Limb (tissue), 2 donors: Measurements from ENCODE around the gene OTOF.

ENCODE experiments used
- DNase-seq, 2 donors: peaks; one replicate each; pipeline ENCODE4 v3.0.0-alpha.2; 2016; ENCODE audit errors: extremely low spot score in 2 of 2

The OTOF gene

DNA sequence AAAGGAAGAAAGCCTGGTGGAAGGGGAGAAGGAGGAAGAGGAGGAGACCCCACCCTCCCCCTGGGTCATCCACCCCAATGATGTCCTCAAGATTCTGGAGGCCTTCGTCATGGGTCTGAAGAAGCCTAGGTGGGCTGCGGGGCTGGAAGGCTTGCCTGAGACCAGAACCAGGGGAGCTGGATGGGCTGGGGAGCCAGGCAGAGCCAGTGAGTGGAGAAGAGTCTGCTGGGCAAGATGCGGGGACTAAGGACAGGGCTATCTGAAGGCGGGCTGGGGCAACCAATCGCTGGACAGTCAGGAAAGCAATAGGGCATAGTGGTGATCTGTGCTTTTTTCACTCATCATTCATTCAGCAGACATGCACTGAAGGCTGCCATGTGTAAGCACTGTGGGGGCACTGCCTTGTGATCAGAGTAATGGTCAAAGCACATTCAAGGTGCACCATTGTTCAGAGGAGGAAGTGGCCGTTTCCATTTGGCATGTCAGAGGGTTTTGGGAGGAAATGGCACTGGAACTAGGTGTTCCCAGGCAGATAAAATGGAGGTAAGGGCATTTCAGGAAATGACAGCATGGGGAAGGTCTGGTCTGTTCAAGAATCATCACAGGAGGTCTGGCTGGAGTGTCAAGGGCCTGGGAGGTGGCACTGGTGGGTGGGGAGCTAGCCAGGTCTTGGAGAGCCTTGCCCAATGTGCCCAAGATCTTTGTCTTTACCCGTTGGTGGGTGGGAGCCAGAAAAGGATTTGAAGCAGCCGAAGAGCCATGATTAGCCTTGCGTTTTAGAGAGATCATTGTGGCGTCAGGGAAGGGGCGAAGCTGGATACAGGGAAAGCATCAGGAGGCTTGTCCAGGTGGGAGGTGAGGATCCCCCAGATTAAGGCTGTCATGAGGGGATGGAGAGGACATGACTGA, 24.2 kb downstream of the OTOF start:
- DNase-seq = no peak

DNA sequence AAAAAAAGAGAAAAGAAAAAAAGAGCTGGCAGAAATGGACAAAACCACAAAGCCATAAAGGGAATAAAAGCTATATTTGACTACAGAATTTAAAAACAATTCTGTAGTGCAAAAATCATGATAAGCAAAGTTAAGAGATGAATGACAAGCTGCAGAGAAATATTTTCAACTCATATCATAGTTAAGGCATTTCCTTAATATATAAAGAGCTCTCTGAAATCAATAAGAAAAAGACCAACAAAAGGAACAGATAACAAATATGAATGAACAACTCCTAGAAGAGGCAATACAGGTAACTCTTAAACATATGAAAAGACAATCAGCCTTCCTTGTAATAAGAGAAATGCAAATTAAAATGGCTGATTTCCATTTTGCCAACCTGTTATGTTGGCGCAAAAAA, 26.2 kb downstream of the OTOF start:
- DNase-seq = no peak

DNA sequence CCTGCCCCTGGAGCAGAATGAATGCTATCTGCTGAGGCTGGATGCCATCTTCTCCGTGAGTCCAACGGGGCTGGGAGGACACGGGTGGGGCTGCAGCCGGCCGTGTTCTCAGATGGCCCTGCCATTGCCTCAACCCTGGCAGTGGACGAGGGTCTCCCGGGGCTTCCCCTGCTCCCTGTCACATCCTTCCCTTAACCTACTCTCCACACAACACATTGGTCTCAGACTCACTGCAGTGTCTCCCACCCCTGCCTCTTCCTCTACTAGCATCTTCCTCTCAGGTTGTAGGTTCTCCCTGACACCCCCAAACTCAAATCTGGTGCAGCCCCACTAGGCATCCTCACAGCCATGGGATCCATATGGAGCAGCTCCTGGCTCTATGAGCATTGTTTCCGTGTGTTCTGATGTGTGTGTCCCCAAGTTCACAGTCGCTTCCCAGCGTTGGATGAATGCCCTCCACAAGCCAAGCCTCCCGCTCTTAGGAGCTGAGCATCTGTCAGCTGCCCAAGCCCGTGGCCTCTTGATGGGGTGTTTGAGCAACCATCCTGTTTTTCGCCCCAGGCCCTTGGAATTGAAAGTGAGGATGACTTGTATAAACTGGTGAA, 27.8 kb downstream of the OTOF start:
- DNase-seq = no peak

DNA sequence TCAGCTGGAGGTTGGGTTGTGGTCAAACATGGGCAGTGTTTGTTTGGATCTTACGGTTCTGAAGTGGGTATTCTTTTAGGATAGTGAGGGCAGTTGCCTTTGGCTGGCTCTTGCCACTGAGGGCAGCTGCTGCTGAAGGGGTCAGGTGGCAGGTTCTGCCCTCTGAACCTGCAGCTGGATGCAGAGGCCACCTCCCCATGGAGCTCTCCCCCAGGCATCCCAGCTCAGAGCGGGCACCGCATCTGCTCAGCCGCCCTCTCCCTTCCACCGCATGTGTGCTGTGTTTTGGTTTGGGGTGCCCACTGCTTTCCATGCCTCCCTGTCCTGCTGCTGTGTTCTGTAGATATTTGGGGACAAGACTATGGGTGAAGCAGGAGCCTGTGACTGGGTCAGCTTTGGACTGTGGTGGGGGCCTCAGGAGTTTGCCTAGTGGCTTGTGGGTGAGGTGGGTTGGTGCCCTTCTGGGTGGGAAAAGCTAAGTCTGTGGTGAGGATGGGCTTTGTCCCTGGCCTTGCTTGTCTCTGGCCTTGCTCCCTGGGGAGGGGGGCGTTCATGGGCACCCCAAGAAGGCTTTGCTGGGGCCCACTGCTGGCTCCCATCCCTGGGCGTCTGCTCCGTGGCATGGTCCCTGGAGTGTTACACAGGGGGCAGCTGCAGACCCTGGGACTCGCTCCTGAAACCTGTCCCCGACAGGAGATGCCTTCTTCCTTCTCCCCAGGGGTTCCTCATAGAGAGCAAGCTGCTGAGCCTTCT, 28.5 kb downstream of the OTOF start:
- no peak for DNase-seq

DNA sequence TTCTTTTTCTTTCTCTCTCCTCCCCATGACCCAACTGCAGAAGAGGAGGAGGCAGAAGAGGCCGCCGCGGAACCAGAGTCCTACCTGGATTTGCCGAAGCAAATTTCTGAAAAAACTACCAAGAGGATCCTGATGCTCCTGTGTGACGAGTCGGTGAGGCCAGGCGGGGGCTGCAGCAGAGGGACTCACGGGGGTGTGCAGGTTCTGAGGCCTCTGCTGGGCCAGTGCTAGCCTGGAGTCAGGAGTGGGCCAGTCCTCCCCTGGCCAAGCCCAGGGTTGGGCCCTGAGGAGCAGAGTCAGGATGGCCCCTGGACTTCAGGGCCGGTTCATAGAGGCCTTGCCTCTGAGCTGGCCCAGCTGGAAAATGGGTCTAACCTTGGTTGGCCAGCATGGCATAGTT, 29.3 kb downstream of the OTOF start:
- DNase-seq = no peak

DNA sequence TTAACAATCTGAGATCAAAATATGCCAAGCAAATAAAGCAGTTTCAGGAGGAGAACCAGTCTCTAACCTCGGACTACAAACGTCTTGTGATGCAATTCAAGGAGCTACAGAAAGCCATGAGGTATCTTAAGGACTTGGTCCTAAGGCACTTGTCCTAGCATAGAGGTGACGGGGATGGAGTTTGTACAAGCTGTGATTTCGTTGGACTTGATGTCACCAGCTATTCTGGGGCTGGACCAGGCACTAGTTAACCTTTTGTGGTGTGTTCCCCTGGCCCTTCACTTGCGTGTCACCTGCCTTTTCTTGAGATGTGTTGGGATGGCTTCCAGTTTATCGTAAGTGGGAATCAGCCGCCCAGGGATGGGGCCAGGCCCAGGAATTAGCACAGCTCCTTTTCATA, 33.7 kb downstream of the OTOF start:
- DNase-seq = no peak

DNA sequence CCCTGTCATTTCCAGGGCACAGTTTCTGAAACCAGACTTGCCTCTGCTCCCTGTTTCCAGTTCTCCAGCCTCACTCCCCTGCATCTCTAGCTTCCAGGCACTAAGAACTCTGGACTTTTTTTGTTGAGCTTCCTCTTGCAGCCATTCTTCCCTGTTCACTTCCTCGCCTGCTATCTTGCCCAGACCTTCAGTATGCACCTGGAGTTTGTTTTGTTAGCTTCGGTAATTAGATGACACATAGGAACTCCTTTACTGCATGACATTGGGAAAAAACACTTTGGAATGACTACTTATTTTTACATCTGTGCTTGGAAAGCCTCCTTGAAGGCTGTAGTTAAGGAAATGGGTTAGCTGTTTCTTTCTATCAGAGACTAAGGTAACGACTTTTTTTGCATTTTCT, 35.2 kb downstream of the OTOF start:
- no peak for DNase-seq

DNA sequence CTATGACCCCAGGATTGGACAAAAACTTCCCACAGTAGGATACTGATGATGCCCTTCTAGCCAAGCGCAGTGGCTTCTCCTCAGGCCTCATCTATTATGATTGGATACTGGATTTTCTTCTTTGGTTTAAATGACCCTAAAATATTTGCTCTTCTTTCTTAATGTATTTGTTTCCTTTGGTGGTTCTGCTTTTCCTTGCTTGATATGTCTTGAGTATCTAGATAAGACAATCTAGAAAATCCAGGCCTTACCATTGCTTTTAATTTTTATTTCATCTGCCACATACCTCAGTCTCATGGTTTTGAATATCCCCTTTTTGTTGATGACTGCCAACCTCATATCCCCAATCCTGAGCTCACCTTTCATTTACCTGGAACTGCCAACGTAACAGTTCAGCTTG, 35.6 kb downstream of the OTOF start:
- DNase-seq = no peak

DNA sequence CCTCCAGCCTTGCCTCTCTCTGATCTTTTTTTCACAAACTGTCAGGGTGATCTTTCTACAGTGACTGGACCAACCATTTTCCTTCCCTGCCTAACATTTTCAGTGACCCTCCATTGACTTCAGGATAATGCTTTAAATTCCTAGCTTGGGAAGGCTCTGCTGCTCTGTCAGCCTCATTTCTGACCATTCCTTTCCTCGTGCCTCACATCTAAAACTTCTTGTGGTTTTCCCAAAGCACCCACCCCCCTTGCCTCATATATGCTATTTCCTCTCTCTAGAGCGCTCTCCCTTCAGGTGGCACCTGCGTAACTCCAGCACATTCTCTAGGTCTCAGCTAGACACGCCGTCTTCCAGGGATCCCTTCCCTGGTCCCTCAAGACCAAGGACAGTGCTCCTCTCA, 39.0 kb downstream of the OTOF start:
- DNase-seq = no peak

DNA sequence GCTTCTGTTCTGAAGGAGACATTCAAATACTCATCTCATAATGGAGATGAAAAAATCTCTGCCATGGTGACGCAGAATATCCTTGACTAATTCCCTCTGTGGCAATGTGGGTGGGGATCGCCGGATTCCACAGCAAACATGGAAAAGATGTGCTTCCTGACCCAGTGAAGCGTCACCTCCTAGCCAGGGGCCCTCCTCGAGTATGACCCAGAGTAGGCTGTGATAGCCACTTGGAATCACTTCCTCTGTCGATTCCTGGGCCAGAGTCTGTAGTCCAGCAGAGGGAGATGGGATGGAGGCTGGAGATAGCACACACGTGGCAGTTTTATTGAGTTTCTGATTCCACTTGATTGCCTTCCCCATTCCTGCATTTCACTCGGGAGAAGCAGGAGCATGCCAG, 39.4 kb downstream of the OTOF start:
- DNase-seq = no peak

DNA sequence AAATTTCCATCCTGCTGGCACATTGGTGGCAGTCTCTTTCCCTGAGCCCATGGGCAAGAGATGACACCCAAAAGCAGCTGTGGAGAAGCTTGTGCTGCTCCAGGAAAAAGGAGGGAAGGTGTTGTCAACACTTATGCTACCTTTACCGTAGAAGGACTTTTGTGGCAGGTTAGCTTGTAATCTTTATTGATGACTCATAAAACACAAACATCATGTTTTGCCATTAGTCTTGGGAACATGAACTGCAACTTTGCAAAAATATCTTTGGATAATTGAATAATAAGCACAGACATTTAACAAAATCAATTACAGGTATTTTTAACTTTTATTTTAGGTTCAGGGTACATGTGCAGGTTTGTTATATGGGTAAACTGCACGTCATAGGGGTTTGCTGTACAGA, 42.8 kb downstream of the OTOF start:
- DNase-seq = no peak

DNA sequence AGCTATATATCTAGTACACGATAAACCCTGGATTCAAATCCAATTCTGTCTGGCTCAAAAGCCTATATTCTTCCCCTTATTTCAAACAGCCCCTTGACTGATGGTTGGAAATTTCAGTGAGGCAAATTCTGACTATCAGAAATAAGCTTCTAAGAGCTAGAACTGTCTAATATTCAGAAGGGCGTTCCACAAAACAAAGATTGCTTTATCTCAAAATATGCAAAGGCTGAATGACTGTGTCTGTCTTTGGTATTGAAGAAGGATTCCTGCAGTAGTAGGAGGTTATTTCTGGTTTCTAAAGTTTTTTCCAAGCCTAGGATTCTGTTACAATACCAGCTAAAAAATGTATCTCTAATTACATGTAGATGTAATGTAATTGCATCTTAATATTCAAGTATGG, 45.1 kb downstream of the OTOF start:
- DNase-seq = no peak

DNA sequence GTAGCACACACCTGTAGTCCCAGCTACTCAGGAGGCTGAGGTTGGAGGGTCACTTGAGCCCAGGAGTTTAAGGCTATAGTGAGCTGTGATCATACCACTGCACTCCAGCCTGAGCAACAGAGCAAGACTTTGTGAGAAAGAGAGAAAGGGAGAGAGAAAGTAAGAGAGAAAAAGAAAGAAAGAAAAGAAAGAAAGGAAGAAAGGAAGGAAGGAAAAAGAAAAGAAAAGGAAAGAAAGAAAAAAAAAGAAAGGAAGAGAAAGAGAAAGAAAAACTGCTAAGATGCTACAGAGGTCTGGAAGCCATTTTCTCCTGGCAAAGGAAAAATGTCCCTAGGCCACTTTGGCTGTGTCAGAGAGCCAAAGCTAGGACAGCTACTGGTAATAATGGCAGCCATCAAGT, 45.6 kb downstream of the OTOF start:
- DNase-seq = no peak

DNA sequence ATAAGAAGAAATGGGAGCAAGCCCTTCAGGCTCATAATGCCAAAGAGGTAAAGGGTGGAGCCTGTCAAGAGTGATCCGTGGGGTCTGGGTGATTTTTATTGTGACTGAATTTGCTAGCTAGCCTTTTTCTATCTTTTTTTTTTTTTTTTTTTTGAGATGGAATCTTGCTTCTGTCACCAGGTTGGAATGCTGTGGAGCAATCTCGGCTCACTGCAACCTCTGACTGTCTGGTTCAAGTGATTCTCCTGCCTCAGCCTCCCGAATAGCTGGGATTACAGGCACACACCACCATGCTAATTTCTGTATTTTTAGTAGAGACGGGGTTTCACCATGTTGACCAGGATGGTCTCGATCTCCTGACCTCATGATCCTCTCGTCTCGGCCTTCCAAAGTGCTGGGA, 47.1 kb downstream of the OTOF start:
- DNase-seq = no peak

DNA sequence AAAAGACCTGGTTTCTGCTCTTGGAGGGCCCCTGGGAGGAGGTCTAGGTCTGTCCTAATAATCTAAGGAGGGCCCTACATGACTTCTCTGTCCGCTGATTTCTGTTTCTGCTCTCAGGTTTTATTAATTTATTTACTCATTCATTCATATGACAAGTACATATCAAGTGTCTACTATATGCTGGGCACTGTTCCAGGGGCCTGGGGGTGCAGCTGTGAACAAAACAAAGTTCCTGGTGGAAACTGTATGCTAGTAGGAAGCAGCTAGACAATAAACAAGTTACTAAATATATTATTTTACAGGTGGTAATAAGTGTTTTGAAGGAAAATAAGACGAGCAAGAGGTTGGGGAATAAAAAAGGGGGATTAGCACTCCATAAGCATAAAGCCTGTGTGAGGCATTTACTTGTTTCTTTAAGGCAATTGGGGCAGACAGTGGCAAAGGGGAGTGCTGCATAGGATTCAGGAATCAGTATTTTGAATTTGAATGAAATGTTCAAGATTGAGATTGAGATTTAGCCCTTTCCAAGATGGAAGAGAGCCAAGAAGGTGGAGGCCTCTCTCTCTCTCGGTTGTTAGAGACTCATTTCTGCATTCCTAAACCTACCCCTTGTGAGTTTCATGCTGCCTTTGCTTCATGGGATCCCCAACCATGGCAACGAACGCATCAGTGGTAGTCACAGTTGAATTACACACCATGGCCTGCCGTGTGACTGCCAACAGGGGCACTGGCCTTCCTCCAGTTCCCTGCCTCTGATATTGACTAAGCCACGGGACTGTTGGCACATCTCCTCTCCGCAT, 47.9 kb downstream of the OTOF start:
- peak in 1 of 2 donors; percentile 51 for DNase-seq

DNA sequence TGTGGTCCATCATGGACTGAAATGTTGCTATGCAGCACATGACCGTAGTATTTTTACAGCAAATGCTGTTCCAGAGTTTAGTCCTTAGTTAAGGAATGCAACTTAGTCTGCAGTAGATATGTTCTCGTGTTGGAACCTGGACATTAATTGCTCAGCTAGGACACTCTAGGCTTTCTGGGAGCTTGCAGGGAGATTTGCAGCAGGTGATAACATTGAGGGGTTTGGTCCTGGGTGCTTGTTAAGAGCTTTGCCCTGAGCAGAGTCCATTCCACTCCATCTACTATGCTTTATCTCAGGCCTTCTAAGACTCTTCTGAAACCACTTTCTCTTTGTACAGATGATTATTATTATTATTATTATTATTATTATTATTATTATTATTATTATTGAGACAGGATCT, 49.1 kb downstream of the OTOF start:
- no peak for DNase-seq

DNA sequence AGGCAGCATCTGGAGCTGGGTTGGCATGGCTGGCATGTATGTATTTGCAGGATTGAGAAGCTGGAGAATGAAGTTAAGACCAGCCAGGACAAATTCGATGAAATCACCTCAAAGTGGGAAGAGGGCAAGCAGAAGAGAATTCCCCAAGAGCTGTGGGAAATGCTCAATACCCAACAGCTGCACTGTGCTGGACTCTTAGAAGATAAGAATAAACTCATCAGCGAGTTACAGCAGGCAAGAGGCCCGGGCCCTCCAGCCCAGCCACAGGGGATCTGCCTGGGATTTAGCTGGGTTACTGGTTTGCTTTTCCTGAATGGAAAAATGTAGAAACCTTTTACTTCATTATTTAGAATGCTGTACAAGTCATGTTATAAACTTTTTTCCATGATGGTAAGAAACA, 53.7 kb downstream of the OTOF start:
- no peak for DNase-seq

DNA sequence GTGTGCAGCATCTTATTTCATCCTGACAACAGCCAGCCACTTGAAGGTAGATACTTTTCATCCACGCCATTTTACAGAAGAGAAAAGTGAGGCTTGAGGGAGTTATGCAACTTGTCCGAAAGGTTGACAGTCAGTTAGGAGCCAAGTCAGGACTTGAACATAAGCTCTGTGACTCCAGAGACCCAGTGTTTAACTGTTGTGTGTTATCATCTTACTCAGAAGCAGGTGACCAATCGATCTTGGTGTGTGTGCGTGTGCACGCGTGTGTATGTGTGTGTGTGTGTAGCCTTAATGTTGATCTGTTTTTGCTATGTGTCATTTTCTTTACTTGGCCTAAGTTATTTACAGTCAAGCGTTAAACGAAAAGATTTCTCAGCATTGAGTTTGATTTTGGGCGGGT, 54.2 kb downstream of the OTOF start:
- no peak for DNase-seq

DNA sequence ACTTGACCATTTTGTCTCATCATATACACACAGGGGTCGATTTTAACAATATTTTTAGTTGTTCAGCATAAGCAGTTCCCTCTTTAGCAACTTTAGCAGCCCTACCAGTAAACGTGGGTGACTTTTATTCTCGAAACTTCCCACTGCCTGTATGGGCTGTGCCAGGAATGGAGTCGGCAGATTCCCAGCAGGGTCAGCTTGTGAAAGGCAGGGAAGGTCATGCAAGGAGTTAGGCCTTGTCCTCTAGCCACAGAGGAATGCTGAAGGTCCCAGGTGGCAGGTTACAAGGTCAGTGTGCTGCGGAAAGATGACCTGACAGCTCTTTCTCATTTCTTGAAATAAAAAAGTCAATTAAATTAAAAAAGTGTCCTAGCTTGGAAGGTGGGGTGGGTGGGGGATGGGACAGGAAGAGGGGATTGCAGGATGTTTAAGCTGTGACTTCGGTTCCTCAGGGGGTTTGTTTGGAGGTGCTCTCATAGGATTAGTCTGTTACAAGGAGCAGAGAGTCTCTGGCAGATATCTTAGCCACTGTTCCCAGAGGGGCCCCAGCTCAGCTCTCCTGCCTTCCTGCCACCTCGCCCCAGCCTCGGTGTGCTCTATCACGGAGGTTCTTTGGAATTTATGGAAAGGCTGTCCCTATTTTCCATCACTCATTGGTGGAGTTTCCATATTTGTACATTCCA, 54.8 kb downstream of the OTOF start:
- no peak for DNase-seq

DNA sequence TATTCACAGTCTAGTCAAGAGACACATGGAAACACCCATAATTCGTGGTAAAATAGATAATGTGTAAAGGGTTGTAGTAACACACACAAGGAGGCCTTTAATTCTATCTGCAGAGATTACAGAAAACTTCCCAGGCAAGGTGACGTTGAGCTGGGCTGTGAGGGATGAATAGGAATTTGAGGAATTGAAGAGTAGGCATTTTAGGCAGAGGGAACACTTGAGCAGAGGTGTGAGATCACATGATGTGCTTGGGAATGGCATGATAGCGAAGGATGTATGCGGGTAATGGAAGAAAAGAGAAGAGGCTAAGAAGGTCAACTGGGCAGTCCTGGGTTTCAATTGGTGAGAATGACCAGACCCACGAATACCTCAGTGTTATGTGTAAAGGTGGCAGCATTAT, 56.0 kb downstream of the OTOF start:
- no peak for DNase-seq

DNA sequence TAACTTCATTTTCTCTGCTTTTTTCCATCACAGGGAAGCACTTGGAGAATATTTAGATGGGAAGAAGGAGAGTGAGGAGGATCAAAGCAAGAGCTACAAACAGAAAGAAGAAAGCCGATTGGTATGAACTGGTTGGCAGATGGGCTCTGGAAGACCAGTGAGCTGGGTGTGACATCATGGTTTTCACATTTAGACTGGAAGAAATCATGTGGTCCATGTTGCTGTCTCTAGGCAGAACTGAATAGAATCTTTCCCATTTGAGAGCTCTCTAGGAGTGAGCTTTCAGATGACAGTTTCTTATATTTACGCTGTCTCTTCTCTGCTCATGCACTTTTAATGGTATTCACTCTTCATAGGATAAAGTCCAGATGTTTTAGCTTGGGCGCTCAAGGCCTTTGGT, 63.6 kb downstream of the OTOF start:
- no peak for DNase-seq
